SJCRH30 (cell line): ENCODE measurements around the gene PLAU. TPM values are rescaled to one million over a fixed set of nuclear protein-coding genes. Genes with fewer than 3 reads are reported as not detected.
"Not testable (repeated sequence)": the region's sequence is repeated elsewhere in the genome, so short reads cannot be mapped to it uniquely, and the experiment has no call there.

Experiments
- DNase-seq, 2 experiments: peaks; one replicate each; pipeline ENCODE4 v3.0.0-alpha.2; 2015 to 2020
- H3K27ac ChIP-seq: fragments of 250-450 bp; sonication (Bioruptor Pico); 2 replicates; pipeline ENCODE4 v1.5.1; 2020; ENCODE audit warnings: mild to moderate bottlenecking, moderate library complexity
- H3K27me3 ChIP-seq: fragments of 250-450 bp; sonication (Bioruptor Pico); 2 replicates; pipeline ENCODE4 v1.5.1; 2020; ENCODE audit warnings: mild to moderate bottlenecking, moderate library complexity
- H3K36me3 ChIP-seq: fragments of 250-450 bp; sonication (Bioruptor Pico); 2 replicates; pipeline ENCODE4 v1.5.1; 2020; ENCODE audit warnings: mild to moderate bottlenecking, moderate library complexity
- H3K4me1 ChIP-seq: fragments of 250-450 bp; sonication (Bioruptor Pico); 2 replicates; pipeline ENCODE4 v1.5.1; 2020; ENCODE audit warnings: mild to moderate bottlenecking, moderate library complexity
- H3K4me3 ChIP-seq: fragments of 250-450 bp; sonication (Bioruptor Pico); 2 replicates; pipeline ENCODE4 v1.5.1; 2020; ENCODE audit warnings: mild to moderate bottlenecking, moderate library complexity
- H3K9me3 ChIP-seq: fragments of 250-450 bp; sonication (Bioruptor Pico); replicated peaks from 2 replicates; pipeline ENCODE4 v1.5.1; 2020; ENCODE audit warnings: mild to moderate bottlenecking, moderate library complexity
- total RNA-seq: library from RNA; depleted of rRNA; stranded (reverse); fragments of >200 nt; shearing (Covaris generic); gene quantifications from 2 replicates; pipeline ENCODE4 v1.2.3, GENCODE V29; 2014

Gene PLAU
- total RNA-seq, 1 experiment from 2014 or later, result 64.8 TPM

- Histone ChIP-seq H3K9me3 (no peaks in the 10 kb centered on the region), H3K4me1 (peaks cover 35% of the 10 kb centered on the region), H3K36me3 (no peaks in the 10 kb centered on the region), H3K27me3 (no peaks in the 10 kb centered on the region), H3K27ac (peak overlapping the region; percentile 88), H3K4me3 (peak overlapping the region; percentile 25)
- DNase-seq, result peak in 1 of 2 experiments; percentile 47
Measured at GRCh38 chr10:73886661-73887293, 24.2 kb upstream of the PLAU start.

- Histone ChIP-seq H3K9me3 (no peaks in the 10 kb centered on the region), H3K4me3 (peak overlapping the region; percentile 25), H3K27me3 (no peaks in the 10 kb centered on the region), H3K27ac (peak overlapping the region; percentile 88), H3K36me3 (no peaks in the 10 kb centered on the region), H3K4me1 (peaks cover 37% of the 10 kb centered on the region)
- DNase-seq, result peak; percentile 91 to 95
Measured at GRCh38 chr10:73887294-73888039, 23.5 kb upstream of the PLAU start.

GRCh38 chr10:73888514-73888913 lies 22.4 kb upstream of the PLAU start:
- no peaks in the 10 kb centered on the region for H3K27me3 ChIP-seq
- H3K4me3 ChIP-seq, result 0 out of 2 replicates have a peak overlapping the region, but pooled peaks have one; percentile 25
- peaks cover 44% of the 10 kb centered on the region for H3K4me1 ChIP-seq
- peak; percentile 87 to 91 for DNase-seq
- peak overlapping the region; percentile 88 for H3K27ac ChIP-seq
- H3K36me3 ChIP-seq, result no peaks in the 10 kb centered on the region
- no peaks in the 10 kb centered on the region for H3K9me3 ChIP-seq

- DNase-seq, result peak; percentile 97
- Histone ChIP-seq H3K36me3 (no peaks in the 10 kb centered on the region), H3K27ac (peak overlapping the region; percentile 88), H3K4me1 (peaks cover 45% of the 10 kb centered on the region), H3K9me3 (no peaks in the 10 kb centered on the region), H3K27me3 (no peaks in the 10 kb centered on the region), H3K4me3 (no peak overlapping the region)
Measured at GRCh38 chr10:73889014-73889413, 21.9 kb upstream of the PLAU start.

- H3K9me3 ChIP-seq, H3K4me3 ChIP-seq, H3K36me3 ChIP-seq, H3K27me3 ChIP-seq: not testable (repeated sequence)
- H3K27ac ChIP-seq, result peak overlapping the region; percentile 88
- H3K4me1 ChIP-seq, result peaks cover 49% of the 10 kb centered on the region
- DNase-seq, result peak in 1 of 2 experiments; percentile 35
Measured at GRCh38 chr10:73889416-73889815, 21.5 kb upstream of the PLAU start.

DNA sequence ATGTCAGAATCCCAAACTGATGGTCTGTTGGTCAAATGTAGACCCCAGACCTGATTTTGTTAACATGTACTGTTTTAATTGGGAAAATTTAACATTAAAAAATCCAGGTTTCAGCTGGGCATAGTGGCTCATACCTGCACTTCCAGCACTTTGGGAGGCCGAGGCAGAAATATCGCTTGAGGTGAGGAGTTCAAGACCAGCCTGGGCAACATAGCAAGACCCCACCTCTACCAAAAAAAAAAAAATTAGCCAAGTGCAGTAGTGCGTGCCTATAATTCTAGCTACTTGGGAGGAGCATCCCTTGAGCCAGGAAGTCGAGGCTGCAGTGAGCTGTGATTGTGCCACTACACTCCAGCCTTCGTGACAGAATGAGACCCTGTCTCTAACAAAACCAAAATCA lies 20.7 kb upstream of the PLAU start:
- Histone ChIP-seq H3K36me3 (no peaks in the 10 kb centered on the region), H3K27ac (no peak overlapping the region), H3K27me3 (no peaks in the 10 kb centered on the region), H3K4me3 (no peak overlapping the region), H3K4me1 (peaks cover 52% of the 10 kb centered on the region), H3K9me3 (no peaks in the 10 kb centered on the region)
- no peak for DNase-seq

GRCh38 chr10:73890830-73891229 lies 20.1 kb upstream of the PLAU start:
- H3K27ac ChIP-seq, DNase-seq, H3K27me3 ChIP-seq, H3K9me3 ChIP-seq, H3K36me3 ChIP-seq, H3K4me3 ChIP-seq: not testable (repeated sequence)
- H3K4me1 ChIP-seq, result peaks cover 52% of the 10 kb centered on the region

DNA sequence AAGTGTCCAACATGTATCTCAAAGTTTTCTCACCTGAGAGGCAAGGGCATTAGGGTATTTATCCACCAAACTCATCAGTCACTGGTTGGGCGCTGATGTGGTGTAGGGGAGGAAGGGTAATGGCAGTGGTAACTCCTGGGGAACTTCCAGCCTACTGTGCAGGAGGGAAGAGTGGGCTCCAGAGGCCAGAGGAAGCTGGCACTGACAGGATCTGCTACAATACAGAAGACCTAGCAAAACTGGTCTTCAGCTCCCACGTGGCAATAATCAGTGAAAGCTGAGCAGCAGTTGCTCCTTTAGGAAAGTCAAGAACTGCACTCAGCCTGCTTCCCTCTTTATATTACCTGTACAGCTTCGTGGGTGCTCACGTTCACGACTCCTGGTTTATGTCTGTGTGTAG lies 19.4 kb upstream of the PLAU start:
- H3K36me3 ChIP-seq, result no peaks in the 10 kb centered on the region
- H3K27me3 ChIP-seq, result no peaks in the 10 kb centered on the region
- no peak for DNase-seq
- no peak overlapping the region for H3K27ac ChIP-seq
- H3K4me3 ChIP-seq, result no peak overlapping the region
- no peaks in the 10 kb centered on the region for H3K9me3 ChIP-seq
- peaks cover 45% of the 10 kb centered on the region for H3K4me1 ChIP-seq

DNA sequence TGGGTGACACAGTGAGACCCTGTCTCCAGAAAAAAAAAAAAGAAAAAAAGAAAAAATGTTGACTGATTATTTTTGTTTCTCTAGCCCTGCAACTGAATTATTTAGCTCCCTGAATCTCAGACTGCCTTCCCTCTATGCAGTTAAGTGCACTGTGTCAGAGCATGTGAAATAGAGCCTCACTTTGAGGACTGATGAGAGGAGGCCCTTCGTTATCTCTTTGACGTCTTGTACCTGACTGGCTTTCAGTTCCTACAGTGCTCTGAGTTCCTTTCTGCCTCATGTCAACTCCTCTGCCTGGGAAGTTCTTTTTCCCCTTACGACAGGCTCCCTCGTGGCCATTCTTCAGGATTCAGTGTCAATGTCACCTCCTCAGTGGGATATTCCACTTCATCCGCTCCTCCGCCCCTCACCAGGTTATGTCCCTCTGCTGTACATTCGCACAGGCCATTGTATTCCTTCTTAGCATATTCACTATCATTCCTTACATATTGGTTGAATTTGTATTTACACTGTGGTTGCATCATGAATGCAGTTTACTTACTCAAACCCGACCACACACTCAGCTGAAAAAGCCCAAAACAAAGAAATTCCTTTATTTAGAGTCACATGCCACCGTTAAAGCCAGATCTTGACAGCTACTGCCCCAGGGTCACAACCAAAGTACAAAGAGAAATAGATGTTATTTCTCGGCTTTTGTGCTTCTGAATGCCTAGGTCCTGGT lies 18.5 kb upstream of the PLAU start:
- no peak for DNase-seq
- H3K27ac ChIP-seq, result no peak overlapping the region

DNA sequence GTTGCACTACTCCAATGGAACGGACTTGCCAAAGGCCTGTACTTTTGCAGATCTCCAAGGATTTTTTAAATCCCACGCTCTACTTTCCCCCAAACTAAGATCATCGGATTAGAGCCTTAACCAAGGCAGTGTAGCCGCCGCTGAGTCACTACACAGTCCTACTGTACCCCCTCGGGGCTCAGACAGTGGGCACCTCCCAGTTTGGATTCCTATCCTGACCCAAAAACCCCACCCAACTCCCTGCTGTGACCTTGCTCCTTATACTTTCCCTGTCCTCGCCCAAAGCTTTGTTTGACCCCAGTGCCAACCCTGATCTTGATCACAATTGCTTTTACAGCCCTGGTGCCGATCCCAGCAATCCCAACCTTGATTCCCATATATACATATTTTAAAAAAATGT lies 17.5 kb upstream of the PLAU start:
- no peak for DNase-seq
- Histone ChIP-seq H3K9me3 (no peaks in the 10 kb centered on the region), H3K27me3 (no peaks in the 10 kb centered on the region), H3K27ac (no peak overlapping the region), H3K4me1 (peaks cover 30% of the 10 kb centered on the region), H3K36me3 (no peaks in the 10 kb centered on the region), H3K4me3 (no peak overlapping the region)

More for the DNA sequence above, 18.5 kb upstream of the PLAU start:
- no peak overlapping the region for H3K4me3 ChIP-seq
- H3K36me3 ChIP-seq, result no peaks in the 10 kb centered on the region
- no peaks in the 10 kb centered on the region for H3K9me3 ChIP-seq
- no peaks in the 10 kb centered on the region for H3K27me3 ChIP-seq
- peaks cover 36% of the 10 kb centered on the region for H3K4me1 ChIP-seq

DNA sequence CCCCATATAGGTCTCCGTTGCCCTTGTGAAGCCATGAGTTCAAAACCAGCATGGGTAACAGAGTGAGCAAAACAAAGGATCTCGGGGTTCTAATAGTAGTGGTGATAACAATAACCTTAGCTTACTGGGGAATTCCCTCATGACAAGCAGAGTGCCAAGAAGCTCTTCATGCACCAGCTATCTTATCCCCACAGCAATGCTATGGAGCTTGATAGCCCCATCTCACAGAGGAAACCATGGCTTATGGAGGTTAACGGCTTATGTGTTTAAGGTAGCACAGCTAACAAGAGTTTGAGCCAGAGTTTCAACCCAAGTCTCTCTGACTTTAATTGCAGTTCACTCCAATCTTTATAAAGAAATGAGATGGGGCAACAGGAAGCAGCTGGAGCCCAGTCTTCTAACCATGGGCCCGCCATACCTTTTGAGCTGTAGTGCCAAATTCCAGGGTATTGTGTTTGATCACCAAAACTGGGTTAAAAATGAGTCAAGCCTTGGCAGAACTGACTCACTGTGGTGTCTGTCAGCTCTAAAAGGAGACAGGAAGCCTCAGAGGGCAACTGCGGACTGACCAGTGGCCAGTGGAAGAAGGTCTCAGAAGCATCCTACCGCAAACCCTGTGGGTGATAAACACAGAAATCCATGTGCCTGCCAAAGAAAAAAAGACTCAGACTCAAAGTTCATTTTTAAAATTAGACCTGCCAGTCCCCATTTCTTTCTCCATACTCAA lies 16.5 kb upstream of the PLAU start:
- Histone ChIP-seq H3K4me1 (peaks cover 33% of the 10 kb centered on the region), H3K27ac (peak overlapping the region; percentile 16; the same call in 1 of the 2 replicates)
- DNase-seq, result no peak

GRCh38 chr10:73895381-73895780 lies 15.6 kb upstream of the PLAU start:
- H3K27ac ChIP-seq, H3K9me3 ChIP-seq, H3K27me3 ChIP-seq, DNase-seq, H3K4me3 ChIP-seq, H3K36me3 ChIP-seq: not testable (repeated sequence)
- H3K4me1 ChIP-seq, result peaks cover 39% of the 10 kb centered on the region

More for the DNA sequence above, 16.5 kb upstream of the PLAU start:
- H3K36me3 ChIP-seq, result no peaks in the 10 kb centered on the region
- H3K9me3 ChIP-seq, result no peaks in the 10 kb centered on the region
- no peaks in the 10 kb centered on the region for H3K27me3 ChIP-seq
- H3K4me3 ChIP-seq, result no peak overlapping the region

DNA sequence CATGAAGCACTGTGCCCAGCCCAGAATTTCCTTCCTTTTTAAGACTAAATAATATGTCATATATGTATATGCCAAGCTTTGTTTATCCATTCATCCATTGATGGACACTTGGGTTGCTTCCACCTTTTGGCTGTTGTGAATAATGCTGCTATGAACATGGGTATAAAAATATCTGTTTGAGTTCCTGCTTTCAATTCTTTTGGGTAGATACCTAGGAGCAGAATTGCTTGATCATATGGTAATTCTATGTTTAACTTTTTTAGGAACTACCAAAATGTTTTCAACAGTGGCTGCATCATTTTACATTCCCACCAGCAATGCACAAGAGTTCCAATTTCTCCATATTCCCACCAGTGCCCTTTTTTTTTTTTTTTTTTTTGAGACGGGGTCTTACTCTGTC lies 13.2 kb upstream of the PLAU start:
- no peaks in the 10 kb centered on the region for H3K9me3 ChIP-seq
- peaks cover 35% of the 10 kb centered on the region for H3K4me1 ChIP-seq
- no peaks in the 10 kb centered on the region for H3K36me3 ChIP-seq
- no peak for DNase-seq
- H3K27ac ChIP-seq, result no peak overlapping the region
- no peak overlapping the region for H3K4me3 ChIP-seq
- no peaks in the 10 kb centered on the region for H3K27me3 ChIP-seq

DNA sequence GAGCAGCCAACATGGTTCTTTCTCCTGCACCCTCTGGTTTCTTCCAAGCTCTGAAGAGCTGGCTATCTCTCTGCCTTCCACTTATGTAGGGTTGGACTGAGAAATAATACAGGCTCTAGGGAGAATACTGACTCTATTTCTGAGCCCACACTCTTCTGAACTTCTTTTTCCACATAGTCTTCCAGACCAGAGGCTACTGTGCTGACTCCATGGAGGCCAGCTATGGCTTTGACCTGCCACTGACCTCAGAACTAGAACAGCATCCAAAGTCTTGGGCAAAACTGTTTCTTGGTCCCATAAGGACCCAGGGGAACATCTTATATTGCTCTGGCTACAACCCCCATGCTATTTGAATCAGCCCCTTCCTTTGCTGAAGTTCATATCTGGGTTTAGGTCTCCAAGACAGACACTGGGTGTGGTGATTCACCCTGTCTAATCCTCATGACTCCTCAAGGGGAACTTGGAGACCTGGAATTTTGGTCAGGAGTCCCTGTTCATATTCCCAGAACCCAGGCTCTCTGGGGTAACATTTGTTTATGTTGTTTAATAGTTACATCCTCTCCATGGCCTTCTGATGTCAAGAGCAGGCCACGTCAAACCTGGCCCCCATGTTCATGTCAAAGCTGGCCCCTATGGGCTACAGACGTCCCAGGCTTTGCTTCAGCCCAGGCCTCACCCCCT lies 12.1 kb upstream of the PLAU start:
- Histone ChIP-seq H3K4me3 (no peak overlapping the region), H3K4me1 (peaks cover 30% of the 10 kb centered on the region), H3K27me3 (no peaks in the 10 kb centered on the region), H3K27ac (peak overlapping the region; percentile 62), H3K9me3 (no peaks in the 10 kb centered on the region), H3K36me3 (no peaks in the 10 kb centered on the region)
- no peak for DNase-seq
